ENCODE data around the gene FBXW8. TPM values are rescaled to one million over a fixed set of nuclear protein-coding genes. Genes with fewer than 3 reads are reported as not detected.

FBXW8 gene
- polyA plus RNA-seq, 1 donor from 2014 or later, result 11.3 TPM

GRCh38 chr12:117019866-117020265, 109.1 kb downstream of the FBXW8 start:
- Mint-ChIP-seq H3K27me3 (no peaks in the 10 kb centered on the region), H3K4me1 (no peaks in the 10 kb centered on the region), H3K36me3 (peaks cover 13% of the 10 kb centered on the region), H3K4me3 (no peak overlapping the region), H3K9me3 (peaks cover 0 to 9% (median 2%) of the 10 kb centered on the region in 3 donors), H3K27ac (no peak overlapping the region)

GRCh38 chr12:117020536-117021220, 109.9 kb downstream of the FBXW8 start:
- no peaks in the 10 kb centered on the region for H3K27me3 Mint-ChIP-seq
- peaks cover 0 to 4% (median 2%) of the 10 kb centered on the region in 3 donors for H3K9me3 Mint-ChIP-seq
- no peak overlapping the region for H3K4me3 Mint-ChIP-seq
- H3K27ac Mint-ChIP-seq, result no peak overlapping the region
- H3K36me3 Mint-ChIP-seq, result peaks cover 5% of the 10 kb centered on the region
- H3K4me1 Mint-ChIP-seq, result peaks cover 0 to 3% (median 2%) of the 10 kb centered on the region in 3 donors

GRCh38 chr12:117022465-117022864, 111.7 kb downstream of the FBXW8 start:
- Mint-ChIP-seq H3K4me1 (peaks cover 0 to 3% (median 2%) of the 10 kb centered on the region in 3 donors), H3K36me3 (peaks cover 2% of the 10 kb centered on the region), H3K27me3 (no peaks in the 10 kb centered on the region), H3K9me3 (no peaks in the 10 kb centered on the region), H3K27ac (no peak overlapping the region), H3K4me3 (no peak overlapping the region)

- Mint-ChIP-seq H3K36me3 (peaks cover 2% of the 10 kb centered on the region), H3K9me3 (no peaks in the 10 kb centered on the region), H3K4me3 (no peak overlapping the region), H3K4me1 (peaks cover 0 to 5% (median 2%) of the 10 kb centered on the region in 3 donors), H3K27ac (no peak overlapping the region), H3K27me3 (no peaks in the 10 kb centered on the region)
Observed at GRCh38 chr12:117023998-117024960, 113.5 kb downstream of the FBXW8 start.

GRCh38 chr12:117024961-117025480, 114.3 kb downstream of the FBXW8 start:
- no peak overlapping the region for H3K27ac Mint-ChIP-seq
- H3K9me3 Mint-ChIP-seq, result no peaks in the 10 kb centered on the region
- no peaks in the 10 kb centered on the region for H3K27me3 Mint-ChIP-seq
- H3K4me1 Mint-ChIP-seq, result peaks cover 0 to 5% (median 2%) of the 10 kb centered on the region in 3 donors
- peaks cover 2% of the 10 kb centered on the region for H3K36me3 Mint-ChIP-seq
- H3K4me3 Mint-ChIP-seq, result no peak overlapping the region

GRCh38 chr12:117025481-117026151, 114.9 kb downstream of the FBXW8 start:
- peaks cover 4% of the 10 kb centered on the region for H3K36me3 Mint-ChIP-seq
- no peaks in the 10 kb centered on the region for H3K9me3 Mint-ChIP-seq
- no peaks in the 10 kb centered on the region for H3K27me3 Mint-ChIP-seq
- peaks cover 0 to 5% (median 2%) of the 10 kb centered on the region in 3 donors for H3K4me1 Mint-ChIP-seq
- H3K27ac Mint-ChIP-seq, result peak overlapping the region in 1 of 3 donors; percentile 93
- H3K4me3 Mint-ChIP-seq, result no peak overlapping the region

DNA sequence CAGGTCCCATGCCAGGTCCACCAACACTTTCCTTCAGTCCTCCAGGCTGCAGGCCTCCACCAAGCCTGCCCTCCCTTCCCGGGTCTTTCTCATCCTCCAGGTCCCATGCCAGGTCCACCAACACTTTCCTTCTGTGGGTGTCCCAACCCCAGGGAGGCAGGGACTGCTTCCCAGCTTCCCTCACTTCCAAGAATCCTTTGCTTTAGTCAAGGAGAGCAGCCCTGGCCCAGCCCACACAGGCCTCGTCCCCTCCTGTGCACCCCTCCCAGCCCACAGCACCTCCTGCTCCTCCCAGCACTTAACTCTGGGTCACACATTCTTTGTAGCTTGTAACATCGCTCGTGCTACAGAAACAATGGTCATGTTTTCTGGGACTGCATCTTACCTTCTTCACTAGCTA, 115.6 kb downstream of the FBXW8 start:
- H3K27ac Mint-ChIP-seq, result no peak overlapping the region
- peak overlapping the region in 1 of 4 donors; percentile 43 for H3K4me3 Mint-ChIP-seq
- H3K4me1 Mint-ChIP-seq, result peaks cover 0 to 9% (median 5%) of the 10 kb centered on the region in 3 donors
- H3K9me3 Mint-ChIP-seq, result no peaks in the 10 kb centered on the region
- peaks cover 6% of the 10 kb centered on the region for H3K36me3 Mint-ChIP-seq
- H3K27me3 Mint-ChIP-seq, result no peaks in the 10 kb centered on the region

DNA sequence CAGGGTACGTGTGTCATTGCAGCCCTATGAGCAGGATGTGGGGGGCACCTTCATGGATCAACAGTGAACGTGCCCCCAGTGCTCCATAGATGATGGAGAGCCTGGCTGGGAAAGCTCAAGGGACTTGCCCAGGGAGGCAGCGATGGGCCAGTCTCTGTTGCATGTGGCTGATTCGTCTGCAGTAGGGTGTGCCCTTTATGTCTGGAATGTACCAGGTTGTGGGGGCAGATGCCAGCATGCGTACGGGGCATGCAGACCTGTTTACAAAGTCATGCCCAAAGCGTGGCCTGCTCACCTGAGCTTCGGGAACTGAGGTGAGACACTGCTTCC, 116.1 kb downstream of the FBXW8 start:
- peaks cover 6% of the 10 kb centered on the region for H3K36me3 Mint-ChIP-seq
- no peak overlapping the region for H3K27ac Mint-ChIP-seq
- H3K9me3 Mint-ChIP-seq, result no peaks in the 10 kb centered on the region
- H3K4me1 Mint-ChIP-seq, result peaks cover under 1 to 13% (median 6%) of the 10 kb centered on the region in 3 donors
- H3K4me3 Mint-ChIP-seq, result no peak overlapping the region
- H3K27me3 Mint-ChIP-seq, result no peaks in the 10 kb centered on the region

GRCh38 chr12:117027251-117028086, 116.7 kb downstream of the FBXW8 start:
- Mint-ChIP-seq H3K4me3 (no peak overlapping the region), H3K9me3 (no peaks in the 10 kb centered on the region), H3K27ac (no peak overlapping the region), H3K36me3 (peaks cover 6% of the 10 kb centered on the region), H3K4me1 (peaks cover 7 to 19% (median 12%) of the 10 kb centered on the region in 3 donors), H3K27me3 (peaks cover 5% of the 10 kb centered on the region)

DNA sequence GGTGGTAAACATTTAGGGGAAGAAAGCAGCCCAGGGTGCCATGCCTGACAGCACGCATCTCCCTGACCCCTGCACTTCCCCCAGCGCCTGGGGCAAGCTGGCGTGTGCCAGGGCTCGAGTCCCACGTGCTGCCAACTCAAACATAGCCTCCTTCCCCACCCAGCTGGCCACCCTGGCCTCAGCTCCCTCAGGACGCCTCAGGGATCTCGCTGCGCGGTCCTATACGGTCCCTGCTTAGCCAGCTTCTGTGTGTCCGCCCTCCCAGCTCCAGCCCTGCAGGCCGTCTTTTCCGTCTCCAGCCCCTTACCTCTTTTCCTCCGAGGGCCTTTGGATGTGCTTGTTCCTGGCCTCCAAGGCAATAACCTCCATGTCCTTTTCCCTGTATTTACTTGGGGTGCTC, 117.5 kb downstream of the FBXW8 start:
- Mint-ChIP-seq H3K36me3 (peaks cover 6% of the 10 kb centered on the region), H3K27ac (peak overlapping the region in 1 of 3 donors; percentile 82), H3K4me1 (peaks cover 10 to 22% (median 15%) of the 10 kb centered on the region in 3 donors), H3K9me3 (no peaks in the 10 kb centered on the region), H3K27me3 (peaks cover 9% of the 10 kb centered on the region), H3K4me3 (no peak overlapping the region)

DNA sequence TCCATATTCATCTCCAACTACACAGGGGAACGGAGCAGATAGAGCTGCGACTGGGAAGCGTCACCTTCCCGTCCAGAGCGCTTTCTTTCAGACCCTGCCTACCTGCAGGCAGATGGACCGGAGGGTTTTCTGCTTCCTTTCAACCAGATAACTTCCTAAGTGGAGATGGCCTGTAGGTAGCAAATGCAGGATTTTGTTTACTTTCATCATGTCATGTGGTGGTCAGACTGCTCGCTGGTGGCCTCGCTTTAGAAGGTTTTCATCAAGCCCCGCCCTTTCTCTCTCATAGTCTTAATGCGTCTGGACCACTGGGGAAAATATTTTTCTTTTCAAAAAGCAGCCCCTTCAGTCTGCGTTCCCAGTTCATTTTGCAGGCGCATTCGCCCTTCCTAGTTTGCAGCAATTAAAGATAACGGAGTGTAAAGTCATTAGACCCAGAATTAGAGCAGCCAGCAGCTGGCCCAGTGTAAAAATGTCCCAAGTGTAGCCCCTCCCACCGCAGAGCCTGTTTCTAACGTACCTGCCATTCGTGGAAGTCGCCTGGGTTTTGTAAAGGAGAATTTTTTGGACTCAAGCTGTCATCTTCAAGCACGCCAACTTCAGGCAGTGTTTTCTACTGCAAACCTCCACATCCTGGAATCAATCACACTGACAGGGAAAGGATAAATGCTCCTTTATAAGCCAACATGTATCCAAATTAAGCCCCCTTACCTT, 119.6 kb downstream of the FBXW8 start:
- no peaks in the 10 kb centered on the region for H3K9me3 Mint-ChIP-seq
- H3K36me3 Mint-ChIP-seq, result peaks cover 4% of the 10 kb centered on the region
- no peak overlapping the region for H3K27ac Mint-ChIP-seq
- H3K27me3 Mint-ChIP-seq, result peaks cover 11% of the 10 kb centered on the region
- H3K4me3 Mint-ChIP-seq, result no peak overlapping the region
- H3K4me1 Mint-ChIP-seq, result peaks cover 10 to 24% (median 17%) of the 10 kb centered on the region in 3 donors

GRCh38 chr12:117031843-117032592, 121.3 kb downstream of the FBXW8 start:
- Mint-ChIP-seq H3K4me1 (peaks cover 10 to 21% (median 15%) of the 10 kb centered on the region in 3 donors), H3K9me3 (no peaks in the 10 kb centered on the region), H3K27ac (peak overlapping the region; percentile 19 to 80 (median 71)), H3K27me3 (peaks cover 11% of the 10 kb centered on the region), H3K4me3 (peak overlapping the region; percentile 48 to 93 (median 71)), H3K36me3 (peaks cover 4% of the 10 kb centered on the region)
